GM19455 (cell line): Measurements from ENCODE around the gene TMTC1.
A peak's percentile ranks its signal among the peaks of the same experiment; 100 is the strongest.
"Not testable (repeated sequence)": the region's sequence is repeated elsewhere in the genome, so short reads cannot be mapped to it uniquely, and the experiment has no call there.

Source experiments
- ATAC-seq: cut with Tn5 transposase; IDR thresholded peaks from one replicate; pipeline ENCODE4 v1.9.1; 2021; ENCODE audit not compliant: unreplicated experiment

Gene TMTC1

GRCh38 chr12:29783773-29784666 lies at the start of gene TMTC1:
TMTC1 (minus strand) TSS chr12:29783942; CDS start chr12:29783751, 191 bp downstream.
- no peak for ATAC-seq

- ATAC-seq, result no peak
Measured at GRCh38 chr12:29831173-29831572, 47.4 kb upstream of the TMTC1 start.

GRCh38 chr12:29830391-29830790 lies 46.6 kb upstream of the TMTC1 start:
- ATAC-seq, result no peak

DNA sequence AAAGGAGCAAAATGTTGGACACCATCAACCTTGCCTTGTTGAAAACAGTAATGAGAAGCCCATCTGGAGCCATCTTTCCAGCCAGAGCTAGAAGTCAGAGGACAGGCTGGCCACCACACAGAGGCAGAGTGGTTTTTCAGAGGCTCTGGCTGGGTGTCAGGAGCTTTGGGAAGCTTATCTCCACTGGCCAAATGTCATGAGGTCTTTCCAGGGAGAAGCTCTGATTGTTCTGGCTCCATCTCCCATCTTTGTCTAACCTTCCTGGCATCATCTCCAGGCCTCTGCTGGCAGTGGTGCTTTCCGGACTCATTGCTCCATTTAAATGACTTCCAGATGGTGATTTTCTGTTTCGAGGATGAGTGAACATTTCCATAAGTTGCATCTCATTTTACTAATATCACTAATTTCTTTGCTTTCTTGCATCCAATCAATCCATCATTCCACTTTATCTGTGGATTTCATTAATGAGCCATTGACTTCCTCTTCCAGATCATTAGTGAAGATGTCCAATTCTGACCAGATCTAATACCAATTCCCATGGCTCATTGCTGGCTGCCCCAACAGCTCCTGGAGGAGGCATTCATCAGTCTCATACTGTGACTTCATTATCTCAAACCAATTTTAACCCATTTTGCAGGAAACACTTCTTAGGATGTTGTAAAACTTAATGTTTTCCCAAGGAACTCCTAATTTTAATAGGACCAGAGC lies 35.3 kb upstream of the TMTC1 start:
- ATAC-seq, result no peak

- no peak for ATAC-seq
Measured at GRCh38 chr12:29816874-29817725, 33.4 kb upstream of the TMTC1 start.

DNA sequence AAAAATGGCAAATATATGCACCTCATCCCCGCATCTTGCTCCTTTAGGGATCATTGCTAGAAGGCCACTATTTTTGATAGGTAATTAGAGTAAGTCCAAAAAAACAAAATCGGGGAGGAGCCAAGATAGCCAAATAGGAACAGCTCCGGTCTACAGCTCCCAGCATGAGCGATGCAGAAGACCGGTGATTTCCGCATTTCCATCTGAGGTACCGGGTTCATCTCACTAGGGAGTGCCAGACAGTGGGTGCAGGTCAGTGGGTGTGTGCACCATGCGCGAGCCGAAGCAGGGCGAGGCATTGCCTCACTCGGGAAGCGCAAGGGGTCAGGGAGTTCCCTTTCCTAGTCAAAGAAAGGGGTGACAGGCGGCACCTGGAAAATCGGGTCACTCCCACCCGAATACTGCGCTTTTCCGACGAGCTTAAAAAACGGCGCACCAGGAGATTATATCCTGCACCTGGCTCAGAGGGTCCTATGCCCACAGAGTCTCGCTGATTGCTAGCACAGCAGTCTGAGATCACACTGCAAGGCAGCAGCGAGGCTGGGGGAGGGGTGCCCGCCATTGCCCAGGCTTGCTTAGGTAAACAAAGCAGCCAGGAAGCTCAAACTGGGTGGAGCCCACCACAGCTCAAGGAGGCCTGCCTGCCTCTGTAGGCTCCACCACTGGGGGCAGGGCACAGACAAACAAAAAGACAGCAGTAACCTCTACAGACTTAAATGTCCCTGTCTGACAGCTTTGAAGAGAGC lies 26.0 kb upstream of the TMTC1 start:
- ATAC-seq, result not testable (repeated sequence)

GRCh38 chr12:29807129-29807528 lies 23.4 kb upstream of the TMTC1 start:
- ATAC-seq, result no peak

GRCh38 chr12:29804019-29804418 lies 20.3 kb upstream of the TMTC1 start:
- ATAC-seq, result no peak

DNA sequence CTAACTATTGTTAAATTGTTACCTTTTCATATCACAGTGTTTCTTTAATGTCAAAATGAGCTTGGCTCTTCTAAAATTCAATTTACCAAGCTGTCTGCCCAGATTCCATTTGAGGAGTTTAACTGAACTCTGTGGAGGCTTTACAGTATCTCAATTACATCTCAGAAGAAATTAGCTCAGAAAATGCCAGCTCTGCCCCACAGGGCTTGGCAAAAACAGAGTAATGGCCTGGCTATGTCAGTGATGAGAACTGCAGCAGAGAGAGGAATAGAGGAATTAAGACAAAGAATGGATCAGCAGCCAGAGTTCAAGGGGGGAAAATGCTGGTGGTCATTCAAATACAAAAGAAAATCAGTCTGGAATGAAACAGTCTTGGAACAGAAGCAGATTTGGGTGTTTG lies 15.8 kb upstream of the TMTC1 start:
- ATAC-seq, result no peak

- no peak for ATAC-seq
Measured at GRCh38 chr12:29797565-29798355, 14.0 kb upstream of the TMTC1 start.

DNA sequence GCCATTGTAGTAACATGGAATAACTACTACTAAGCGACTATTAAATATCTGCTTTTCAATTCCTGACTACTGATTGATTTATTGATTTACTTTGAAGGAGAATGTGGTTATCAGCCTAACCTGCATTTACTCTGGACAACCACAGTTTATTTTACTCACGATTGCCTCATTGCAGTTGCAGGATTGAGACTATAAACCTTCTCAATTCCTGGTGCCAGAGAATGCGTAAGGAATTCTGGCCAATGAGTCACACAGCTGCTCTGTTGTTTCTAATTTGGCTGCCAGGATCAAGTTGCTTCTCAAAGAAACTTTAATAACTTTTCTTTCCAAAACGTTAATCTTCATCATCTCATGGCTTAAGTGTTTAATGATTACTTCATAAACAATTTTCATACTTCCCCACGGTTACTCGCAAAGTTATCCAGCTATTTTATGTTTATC lies 13.1 kb upstream of the TMTC1 start:
- no peak for ATAC-seq

- no peak for ATAC-seq
Measured at GRCh38 chr12:29795715-29796114, 12.0 kb upstream of the TMTC1 start.

- no peak for ATAC-seq
Measured at GRCh38 chr12:29794862-29795261, 11.1 kb upstream of the TMTC1 start.

GRCh38 chr12:29792853-29793252 lies 9.1 kb upstream of the TMTC1 start:
- ATAC-seq, result no peak

- ATAC-seq, result no peak
Measured at GRCh38 chr12:29792132-29792531, 8.4 kb upstream of the TMTC1 start.

GRCh38 chr12:29782871-29783772 lies 620 bp downstream of the TMTC1 start:
- peak; percentile 17 for ATAC-seq

DNA sequence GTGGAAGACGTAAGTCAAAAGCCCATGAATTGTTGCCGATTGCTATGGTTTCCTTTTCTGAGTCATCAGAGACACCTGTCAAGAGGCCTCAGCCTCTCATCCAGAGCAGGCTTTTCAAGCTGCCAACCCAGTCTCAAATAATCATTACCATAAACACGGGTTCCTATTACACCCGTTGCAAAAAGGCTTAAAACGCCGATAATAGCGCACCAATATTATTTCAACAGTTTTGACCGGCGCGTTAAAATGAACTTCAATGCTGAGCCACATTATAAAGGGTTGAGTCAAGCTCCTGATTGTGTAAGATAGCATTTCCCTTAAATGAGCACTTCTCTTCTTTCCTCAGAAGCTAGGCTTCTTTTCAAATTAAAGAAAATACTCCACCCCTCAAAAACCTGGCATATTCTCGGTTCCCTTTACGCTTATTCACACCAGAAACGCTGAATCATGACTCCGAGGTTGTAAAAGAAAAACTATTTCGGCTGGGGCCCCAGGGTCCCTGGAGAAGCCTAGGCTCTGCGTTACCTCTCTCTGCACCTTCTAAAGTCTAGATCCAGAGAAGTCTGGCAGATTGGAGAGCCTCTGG lies 1.4 kb downstream of the TMTC1 start:
- ATAC-seq, result peak; percentile 63

- ATAC-seq, result peak; percentile 36
Measured at GRCh38 chr12:29781705-29782266, 2.0 kb downstream of the TMTC1 start.
